Measurements from ENCODE around the gene MEX3C. TPM values are rescaled to one million over a fixed set of nuclear protein-coding genes. Genes with fewer than 3 reads are reported as not detected.
A peak's percentile ranks its signal among the peaks of the same experiment; 100 is the strongest.

Gene MEX3C
- total and polyA plus RNA-seq, 2 experiments from 2014 or later = 21.0 to 67.3 TPM

- DNase-seq (ENCODE audit: low spot score) = peak; percentile 77
- no peaks in the 10 kb centered on the region for H3K9me3 ChIP-seq (ENCODE audit: low read depth)
- no peaks in the 10 kb centered on the region for H3K27me3 ChIP-seq
- H4K20me1 ChIP-seq (ENCODE audit: insufficient read depth, poor library complexity, severe bottlenecking) = no peaks in the 10 kb centered on the region
- TF ChIP-seq EZH2phosphoT487 (IDR thresholded peaks at IDR 0.05; ENCODE audit: low read depth, severe bottlenecking, unreplicated experiment) (no peak), EZH2 (IDR thresholded peaks at IDR 0.05; ENCODE audit: borderline replicate concordance) (no peak)
- no peaks in the 10 kb centered on the region for H3K79me2 ChIP-seq
- no peaks in the 10 kb centered on the region for H3K9me2 ChIP-seq (replicated peaks; ENCODE audit: insufficient read depth)
- no peak overlapping the region for H3K4me2 ChIP-seq
- H3K36me3 ChIP-seq (replicated peaks; ENCODE audit: insufficient read depth, low read depth) = no peaks in the 10 kb centered on the region
- H3K4me3 ChIP-seq = no peak overlapping the region
- no peak overlapping the region for H2AFZ ChIP-seq
- WGBS (ENCODE audit: low lambda C conversion rate, missing lambda C conversion rate) = 77% methylated on average over 6 of the region's 6 CpGs
- peaks cover 5% of the 10 kb centered on the region for H3K4me1 ChIP-seq (ENCODE audit: insufficient read depth)
- H3K27ac ChIP-seq = peak overlapping the region; percentile 67
These were observed 47.3 kb downstream of the MEX3C start for GRCh38 chr18:51150113-51150700.

GRCh38 chr18:51149670-51150069 lies 47.8 kb downstream of the MEX3C start:
- Histone ChIP-seq H3K4me2 (no peak overlapping the region), H3K27ac (peak overlapping the region; percentile 56), H3K9me2 (replicated peaks; ENCODE audit: insufficient read depth) (no peaks in the 10 kb centered on the region), H4K20me1 (ENCODE audit: insufficient read depth, poor library complexity, severe bottlenecking) (no peaks in the 10 kb centered on the region), H3K27me3 (no peaks in the 10 kb centered on the region), H2AFZ (no peak overlapping the region), H3K79me2 (no peaks in the 10 kb centered on the region), H3K4me1 (ENCODE audit: insufficient read depth) (peaks cover 5% of the 10 kb centered on the region), H3K36me3 (replicated peaks; ENCODE audit: insufficient read depth, low read depth) (no peaks in the 10 kb centered on the region), H3K9me3 (ENCODE audit: low read depth) (no peaks in the 10 kb centered on the region), H3K4me3 (no peak overlapping the region)
- DNase-seq (ENCODE audit: low spot score) = no peak
- TF ChIP-seq EZH2 (IDR thresholded peaks at IDR 0.05; ENCODE audit: borderline replicate concordance) (no peak), EZH2phosphoT487 (IDR thresholded peaks at IDR 0.05; ENCODE audit: low read depth, severe bottlenecking, unreplicated experiment) (no peak), CTCF (IDR thresholded peaks at IDR 0.05; ENCODE audit: poor library complexity) (no peak)
- 86% methylated on average over 4 of the region's 4 CpGs for WGBS (ENCODE audit: low lambda C conversion rate, missing lambda C conversion rate)

GRCh38 chr18:51146909-51147308 lies 50.6 kb downstream of the MEX3C start:
- DNase-seq (ENCODE audit: low spot score) = no peak
- H2AFZ ChIP-seq = no peak overlapping the region
- no peak overlapping the region for H3K4me2 ChIP-seq
- peaks cover 5% of the 10 kb centered on the region for H3K4me1 ChIP-seq (ENCODE audit: insufficient read depth)
- H3K36me3 ChIP-seq (replicated peaks; ENCODE audit: insufficient read depth, low read depth) = no peaks in the 10 kb centered on the region
- H3K9me2 ChIP-seq (replicated peaks; ENCODE audit: insufficient read depth) = no peaks in the 10 kb centered on the region
- H3K27ac ChIP-seq = no peak overlapping the region
- no peak overlapping the region for H3K4me3 ChIP-seq
- H3K9me3 ChIP-seq (ENCODE audit: low read depth) = no peaks in the 10 kb centered on the region
- 96% methylated on average over 4 of the region's 4 CpGs for WGBS (ENCODE audit: low lambda C conversion rate, missing lambda C conversion rate)
- TF ChIP-seq EZH2 (IDR thresholded peaks at IDR 0.05; ENCODE audit: borderline replicate concordance) (no peak), CTCF (IDR thresholded peaks at IDR 0.05; ENCODE audit: poor library complexity) (no peak)
- H3K79me2 ChIP-seq = no peaks in the 10 kb centered on the region
- H3K27me3 ChIP-seq = no peaks in the 10 kb centered on the region
- no peaks in the 10 kb centered on the region for H4K20me1 ChIP-seq (ENCODE audit: insufficient read depth, poor library complexity, severe bottlenecking)

GRCh38 chr18:51138936-51139335 lies 58.5 kb downstream of the MEX3C start:
- Histone ChIP-seq H3K27me3 (no peaks in the 10 kb centered on the region), H3K4me2 (no peak overlapping the region), H3K9me2 (replicated peaks; ENCODE audit: insufficient read depth) (no peaks in the 10 kb centered on the region), H3K79me2 (no peaks in the 10 kb centered on the region), H3K4me3 (no peak overlapping the region), H3K9me3 (ENCODE audit: low read depth) (no peaks in the 10 kb centered on the region), H4K20me1 (ENCODE audit: insufficient read depth, poor library complexity, severe bottlenecking) (no peaks in the 10 kb centered on the region), H3K27ac (no peak overlapping the region), H3K4me1 (ENCODE audit: insufficient read depth) (no peaks in the 10 kb centered on the region), H3K36me3 (replicated peaks; ENCODE audit: insufficient read depth, low read depth) (no peaks in the 10 kb centered on the region), H2AFZ (no peak overlapping the region)
- TF ChIP-seq EZH2phosphoT487 (IDR thresholded peaks at IDR 0.05; ENCODE audit: low read depth, severe bottlenecking, unreplicated experiment) = no peak
- TF ChIP-seq EZH2 (IDR thresholded peaks at IDR 0.05; ENCODE audit: borderline replicate concordance) = no peak
- DNase-seq (ENCODE audit: low spot score) = no peak
- WGBS (ENCODE audit: low lambda C conversion rate, missing lambda C conversion rate) = 95% methylated on average over 8 of the region's 8 CpGs

Measured in hepatocyte (in vitro differentiated cells).